GM21381 (cell line): ENCODE measurements around the gene ANKRD29.

Source experiments
- ATAC-seq: cut with Tn5 transposase; IDR thresholded peaks from one replicate; pipeline ENCODE4 v1.9.1; 2021; ENCODE audit warnings: mild to moderate bottlenecking, moderate library complexity; ENCODE audit not compliant: unreplicated experiment

Gene ANKRD29, protein sequence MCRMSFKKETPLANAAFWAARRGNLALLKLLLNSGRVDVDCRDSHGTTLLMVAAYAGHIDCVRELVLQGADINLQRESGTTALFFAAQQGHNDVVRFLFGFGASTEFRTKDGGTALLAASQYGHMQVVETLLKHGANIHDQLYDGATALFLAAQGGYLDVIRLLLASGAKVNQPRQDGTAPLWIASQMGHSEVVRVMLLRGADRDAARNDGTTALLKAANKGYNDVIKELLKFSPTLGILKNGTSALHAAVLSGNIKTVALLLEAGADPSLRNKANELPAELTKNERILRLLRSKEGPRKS

DNA sequence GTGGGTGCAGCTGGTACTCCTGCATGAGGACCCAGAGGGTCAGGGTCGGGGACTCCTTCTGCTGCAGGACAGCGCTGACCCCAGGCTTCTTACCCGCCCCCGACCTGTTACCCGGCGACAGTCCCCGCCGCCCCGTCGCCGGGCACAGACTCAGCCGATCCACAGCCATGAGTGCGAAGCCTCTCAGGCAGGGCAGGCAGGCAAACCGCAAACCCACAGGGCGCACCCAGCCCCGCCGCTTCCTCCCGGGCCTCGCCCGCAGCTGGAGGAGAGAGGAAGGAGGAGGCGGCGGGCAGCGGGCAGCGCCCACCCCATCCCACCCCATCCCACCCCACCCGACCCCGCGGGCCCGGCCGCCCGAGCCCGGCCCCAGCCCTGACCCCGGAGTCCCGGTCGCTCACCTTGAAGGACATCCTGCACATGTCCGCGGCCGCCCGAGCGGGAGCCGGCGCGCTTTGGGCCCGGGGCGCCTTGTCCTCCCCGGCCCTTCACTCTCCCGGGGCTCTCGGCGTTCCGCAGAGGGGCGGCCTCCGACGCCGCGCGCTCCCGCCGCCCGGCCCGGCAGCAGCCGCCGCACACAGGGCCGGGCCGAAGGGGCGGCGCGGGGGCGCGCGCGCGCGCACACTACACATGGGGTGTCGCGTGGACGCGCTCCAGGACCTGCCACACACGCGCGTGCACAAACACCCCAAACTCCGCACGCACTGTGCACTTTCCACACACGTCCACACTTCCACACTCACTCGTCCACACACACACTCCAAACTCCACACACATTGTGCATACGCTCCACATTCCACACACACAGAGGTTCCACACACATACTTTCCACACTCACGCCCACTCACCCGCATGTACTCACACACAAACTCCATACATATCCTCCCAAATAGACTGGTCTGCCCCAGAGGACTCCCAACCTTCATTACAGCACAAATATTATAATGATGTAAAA lies at the start of gene ANKRD29:
ANKRD29 (minus strand) TSS at position 603 of the 955 bp plus-strand sequence; CDS start at position 422, 181 bp downstream.
- ATAC-seq: no peak

DNA sequence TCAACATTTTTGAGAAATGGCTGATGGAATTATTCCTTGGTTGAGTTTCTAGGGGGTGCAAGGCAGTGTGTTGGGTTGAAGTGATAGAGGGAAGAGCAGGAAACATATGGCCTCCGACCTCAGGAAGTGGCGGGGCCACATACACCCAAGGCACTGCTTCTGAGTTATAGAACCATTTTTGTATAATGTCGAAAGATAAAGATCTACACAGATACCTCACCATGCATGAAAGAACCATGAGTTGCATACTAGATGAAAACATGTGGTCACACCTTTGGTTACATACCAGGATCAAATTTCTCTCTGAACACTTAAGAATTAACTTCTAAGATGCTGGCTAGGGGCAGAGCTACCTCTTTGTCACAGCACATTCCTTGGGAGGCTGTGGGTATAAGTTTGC lies 49.7 kb upstream of the ANKRD29 start:
- no peak for ATAC-seq

DNA sequence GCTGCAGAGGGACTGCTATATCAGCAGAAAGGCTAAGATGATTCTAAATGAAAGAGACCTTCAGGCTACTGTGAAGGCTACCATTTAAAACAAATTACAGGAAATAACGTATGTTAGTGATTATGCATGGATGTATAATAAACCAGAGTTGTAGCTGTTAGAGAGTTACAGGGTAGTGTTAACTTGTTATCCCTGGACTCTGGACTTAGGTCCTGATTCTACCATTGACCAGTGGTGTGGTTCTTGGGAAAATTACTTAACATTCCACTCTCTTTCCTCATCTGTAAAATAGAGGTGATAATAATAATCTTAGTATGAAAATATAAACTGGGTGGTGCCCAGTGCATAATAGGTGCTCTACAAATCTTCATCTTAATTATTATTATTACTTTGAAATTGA lies 48.7 kb upstream of the ANKRD29 start:
- no peak for ATAC-seq

DNA sequence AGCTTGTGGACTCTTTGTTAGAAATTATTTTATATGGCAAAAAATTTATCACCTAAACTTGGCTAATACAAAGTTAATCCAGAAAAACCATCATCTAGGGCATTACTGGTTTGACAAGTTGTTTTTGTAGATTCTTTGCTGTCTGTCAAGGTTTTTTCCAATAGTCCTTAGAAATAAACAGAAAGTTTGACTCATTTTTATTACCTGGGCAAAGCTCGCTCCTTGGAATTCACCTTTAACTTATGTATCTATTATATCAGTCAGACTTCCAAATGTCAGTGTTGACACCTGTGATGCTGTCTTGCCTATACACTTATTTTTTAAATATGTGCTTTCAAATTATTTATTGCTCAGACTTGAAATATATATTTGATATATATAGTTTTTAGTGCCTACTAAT lies 48.2 kb upstream of the ANKRD29 start:
- no peak for ATAC-seq

DNA sequence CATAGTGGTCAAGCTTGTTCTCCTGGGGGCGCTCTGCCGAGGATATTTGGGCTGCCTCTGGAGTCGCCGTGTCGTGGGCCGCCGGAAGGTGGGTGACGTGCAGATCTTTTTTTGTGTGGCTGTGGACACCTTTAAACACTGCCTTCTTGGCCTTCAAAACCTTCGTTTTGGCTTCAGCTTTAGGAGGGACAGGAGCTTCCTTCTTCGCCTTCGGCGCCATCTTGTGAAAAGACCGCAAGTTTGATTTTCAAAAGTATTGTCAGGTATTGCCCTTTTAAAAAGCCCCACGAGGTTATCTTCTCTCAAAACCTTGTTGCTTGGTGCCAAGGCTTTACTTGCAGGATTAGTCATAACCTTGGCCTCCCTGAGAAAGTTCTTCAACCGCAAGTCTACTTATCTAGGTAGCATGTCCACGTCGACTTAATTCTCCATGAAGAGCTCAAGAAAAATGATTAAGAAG lies 47.4 kb upstream of the ANKRD29 start:
- no peak for ATAC-seq

DNA sequence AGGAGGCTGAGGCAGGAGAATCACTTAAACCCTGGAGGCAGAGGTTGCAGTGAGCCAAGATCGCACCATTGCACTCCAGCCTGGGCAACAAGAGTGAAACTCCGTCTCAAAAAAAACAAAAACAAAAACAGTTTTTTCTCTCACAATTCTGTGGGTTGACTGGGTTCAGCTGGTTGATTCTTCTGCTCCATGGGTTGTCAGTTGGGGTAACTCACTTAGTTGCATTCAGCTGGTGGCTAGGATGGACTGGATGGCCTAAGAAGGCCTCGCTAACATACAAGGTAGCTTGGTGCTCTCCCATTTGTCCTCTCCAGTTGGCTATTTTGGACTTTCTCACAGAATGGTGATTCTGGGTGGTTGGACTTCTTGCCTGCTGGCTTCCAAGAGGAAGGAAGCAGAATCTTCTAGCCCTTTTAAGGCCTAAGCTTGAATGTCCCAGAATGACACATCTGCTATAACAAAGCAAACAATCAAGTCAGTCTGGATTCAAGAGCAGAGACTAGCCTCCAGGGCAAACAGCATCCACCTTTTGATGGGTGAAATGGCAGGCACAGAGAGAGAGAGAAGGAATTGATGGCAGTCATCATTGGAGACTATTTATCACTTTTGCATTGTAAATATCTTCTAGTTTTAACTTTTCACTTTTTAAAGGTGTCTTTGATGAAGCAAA lies 44.4 kb upstream of the ANKRD29 start:
- no peak for ATAC-seq

DNA sequence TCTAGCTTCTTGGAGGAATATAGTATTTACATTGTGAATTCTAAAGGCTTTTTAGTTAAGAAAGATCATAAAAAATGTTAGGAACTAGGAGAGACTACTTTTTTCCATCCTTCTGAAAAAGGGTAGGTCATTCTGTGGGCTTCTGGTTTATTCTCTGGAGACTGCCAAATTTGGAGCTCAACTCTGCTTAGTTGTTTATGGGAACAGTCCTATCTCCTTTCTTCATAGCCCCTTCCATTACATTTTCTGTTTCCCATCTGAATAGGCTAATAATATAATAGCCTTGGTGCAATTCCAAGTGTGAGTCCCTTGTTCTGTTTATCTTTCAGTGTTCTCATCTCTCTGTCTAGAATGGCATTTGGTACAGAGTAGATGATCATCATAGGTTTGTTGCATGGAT lies 42.1 kb upstream of the ANKRD29 start:
- no peak for ATAC-seq

DNA sequence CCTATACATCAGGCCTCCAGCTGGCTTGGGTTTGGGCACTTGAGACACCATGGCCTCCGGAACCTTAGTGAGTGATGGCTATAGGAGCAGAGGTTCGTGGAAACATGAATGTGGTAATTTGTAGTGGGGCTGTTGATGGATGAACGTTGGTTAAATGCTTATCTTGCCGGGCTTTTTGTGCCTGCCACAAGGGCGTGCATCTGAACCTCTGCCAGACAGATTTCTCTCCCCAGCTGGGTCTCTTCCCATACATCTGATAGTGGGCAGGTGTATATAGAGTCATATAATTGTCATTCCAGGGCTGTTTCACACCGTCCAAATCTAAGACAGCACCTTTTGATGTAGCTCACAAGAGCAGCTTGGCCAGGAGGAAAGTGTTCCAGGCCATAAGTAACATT lies 41.3 kb upstream of the ANKRD29 start:
- no peak for ATAC-seq

DNA sequence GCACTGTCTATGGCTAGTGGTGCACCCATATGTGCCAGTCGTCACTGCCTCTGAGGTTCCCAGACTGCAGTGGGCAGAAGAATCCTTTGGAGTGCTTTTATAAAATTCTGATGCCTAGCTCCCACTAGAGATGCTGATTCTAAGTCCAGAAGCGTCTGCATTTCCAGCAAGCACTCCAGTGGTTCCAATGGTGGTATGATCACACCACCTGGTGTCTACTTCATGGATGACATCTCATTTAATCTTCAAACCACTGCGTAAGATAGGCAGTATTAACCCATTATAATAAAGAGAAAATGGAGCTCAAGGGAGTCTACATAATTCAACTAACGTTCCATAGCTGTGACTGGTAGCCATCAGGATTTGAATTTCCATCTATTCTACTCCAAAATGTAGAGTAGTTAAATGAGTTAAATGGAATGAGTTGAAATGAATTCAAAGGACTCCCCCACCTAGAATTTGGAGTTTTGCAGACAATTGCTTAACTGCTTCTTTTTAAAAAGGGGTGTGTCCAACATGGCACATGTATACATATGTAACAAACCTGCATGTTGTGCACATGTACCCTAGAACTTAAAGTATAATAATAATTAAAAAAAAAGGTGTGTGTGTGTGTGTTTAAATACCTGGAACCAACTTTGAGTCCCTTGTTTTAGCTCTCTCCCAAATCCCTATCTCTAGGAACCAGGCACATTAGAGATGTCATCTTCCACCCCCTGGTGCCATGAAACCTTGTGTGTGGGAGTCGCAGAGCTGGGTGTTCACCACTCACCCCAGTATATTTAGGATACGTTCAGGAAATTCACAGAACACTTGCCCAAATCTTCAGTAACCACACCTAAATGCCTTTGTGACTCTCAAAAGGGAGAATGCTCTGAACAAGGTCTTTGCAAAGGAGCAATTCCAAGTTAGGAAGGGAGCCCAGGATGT lies 40.6 kb upstream of the ANKRD29 start:
- no peak for ATAC-seq

DNA sequence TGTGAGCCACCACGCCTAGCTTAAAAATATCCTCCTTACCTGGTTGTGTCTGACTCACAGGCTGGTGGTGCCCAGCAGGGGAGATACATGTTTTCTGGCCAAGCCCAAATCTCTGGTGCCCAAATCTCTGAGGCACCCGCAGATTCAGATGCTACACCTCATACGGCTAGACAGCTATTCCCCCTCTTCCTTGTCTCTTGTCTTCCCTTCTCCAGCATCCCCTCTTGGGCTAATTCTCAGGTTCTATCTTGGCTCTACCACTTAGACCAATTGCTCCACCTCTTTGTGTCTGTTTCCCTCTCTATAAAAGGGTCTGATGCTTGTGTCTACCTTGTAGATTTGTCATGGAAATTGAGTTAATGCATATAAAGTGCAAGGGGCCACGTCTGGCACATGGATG lies 39.9 kb upstream of the ANKRD29 start:
- no peak for ATAC-seq

DNA sequence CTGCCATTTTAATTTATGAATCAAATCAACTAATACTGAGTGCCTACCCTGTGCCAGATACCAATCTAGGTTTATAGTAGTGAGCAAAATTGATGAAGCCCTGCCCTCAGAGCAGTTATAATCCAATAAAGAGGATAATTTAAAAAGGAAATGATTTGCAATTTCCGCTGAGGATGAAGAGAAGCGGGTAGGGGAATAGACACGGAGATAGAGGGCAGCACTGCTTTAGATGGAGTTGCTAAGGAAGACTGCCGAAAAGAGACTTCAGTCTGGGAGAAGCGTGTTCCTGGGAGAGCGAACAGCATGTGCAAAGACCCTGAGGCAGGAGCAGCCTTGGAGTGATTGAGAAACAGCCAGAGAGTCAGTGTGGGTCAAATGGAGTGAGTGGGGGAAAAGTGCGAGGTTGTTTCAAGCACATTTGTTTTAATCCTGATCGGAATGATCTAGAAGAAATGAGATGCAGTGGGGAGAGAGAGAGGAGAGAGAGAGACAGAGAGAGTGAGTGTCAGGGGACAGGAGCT lies 38.9 kb upstream of the ANKRD29 start:
- no peak for ATAC-seq

DNA sequence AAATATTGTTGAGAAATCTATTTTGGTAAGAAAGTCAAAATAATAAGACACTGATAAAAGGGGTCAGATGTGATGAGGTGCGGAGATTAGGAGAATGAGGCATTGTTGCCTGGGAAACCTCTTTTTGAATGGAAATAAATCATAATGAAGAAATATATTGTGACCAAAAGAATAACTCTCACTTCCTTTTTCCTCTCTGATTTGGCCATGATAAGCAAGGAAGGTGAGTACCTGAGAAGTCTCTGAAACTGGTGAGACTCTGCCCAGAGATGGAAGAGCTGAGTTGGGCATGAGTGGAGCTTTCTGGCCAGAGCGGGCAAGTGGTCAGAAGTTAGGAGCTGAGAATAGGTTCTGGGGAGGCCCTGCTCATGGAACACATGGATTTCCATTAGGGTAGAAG lies 38.3 kb upstream of the ANKRD29 start:
- ATAC-seq: no peak

DNA sequence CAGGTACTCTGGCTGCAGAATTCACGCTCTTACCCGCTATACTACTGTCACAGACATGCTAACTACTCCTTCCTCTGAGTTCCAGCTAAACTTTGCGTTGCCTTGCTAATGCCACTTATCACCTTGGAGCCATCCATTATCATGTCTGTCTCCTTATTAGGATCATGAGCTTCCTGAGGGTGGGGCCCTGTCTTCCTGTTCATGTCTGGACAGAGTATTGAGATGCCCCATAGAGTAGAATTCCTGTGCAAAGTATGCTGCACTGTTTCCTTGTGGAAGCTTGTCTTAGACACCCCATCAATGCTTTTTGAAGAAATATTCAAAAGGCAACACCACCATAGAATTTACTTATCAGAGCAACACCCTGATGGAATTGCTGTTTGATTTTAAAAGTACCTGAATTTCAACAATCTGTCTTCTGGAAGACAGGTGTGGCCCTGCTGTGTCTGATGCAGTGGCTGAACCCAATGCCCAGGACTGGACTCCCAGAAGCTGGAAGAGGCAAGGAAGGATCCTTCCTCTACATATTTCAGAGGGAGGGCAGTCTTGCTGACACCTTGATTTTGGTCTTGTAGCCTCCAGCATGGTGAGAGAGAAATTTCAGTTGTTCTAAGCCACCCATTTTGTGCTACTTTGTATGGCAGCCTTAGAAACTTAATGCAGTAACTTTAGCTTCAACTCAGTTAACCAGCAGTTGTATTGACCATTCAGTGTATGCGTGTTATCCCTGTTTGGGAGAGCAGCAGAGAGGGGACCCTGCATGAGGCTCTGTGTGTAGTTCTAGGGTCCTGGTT lies 32.1 kb upstream of the ANKRD29 start:
- no peak for ATAC-seq

DNA sequence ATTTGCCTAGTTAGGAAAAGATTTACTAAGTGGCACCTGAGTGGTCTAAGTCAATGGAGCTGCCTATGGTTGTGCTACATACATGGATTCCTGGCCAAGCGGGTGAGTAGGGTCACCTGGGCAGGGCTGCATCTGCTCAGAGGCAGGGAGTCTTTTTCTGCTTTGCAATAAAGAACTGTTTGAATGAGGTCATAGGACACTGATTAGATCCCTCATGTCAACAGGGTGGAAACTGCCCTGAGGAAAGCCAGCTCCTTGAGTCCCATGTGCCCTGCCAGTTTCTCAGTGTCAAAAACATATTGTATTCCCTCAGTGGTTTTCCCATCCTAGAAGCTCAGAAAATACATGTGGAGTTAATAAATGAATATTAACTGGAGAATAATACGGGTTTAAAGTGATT lies 31.1 kb upstream of the ANKRD29 start:
- ATAC-seq: no peak

DNA sequence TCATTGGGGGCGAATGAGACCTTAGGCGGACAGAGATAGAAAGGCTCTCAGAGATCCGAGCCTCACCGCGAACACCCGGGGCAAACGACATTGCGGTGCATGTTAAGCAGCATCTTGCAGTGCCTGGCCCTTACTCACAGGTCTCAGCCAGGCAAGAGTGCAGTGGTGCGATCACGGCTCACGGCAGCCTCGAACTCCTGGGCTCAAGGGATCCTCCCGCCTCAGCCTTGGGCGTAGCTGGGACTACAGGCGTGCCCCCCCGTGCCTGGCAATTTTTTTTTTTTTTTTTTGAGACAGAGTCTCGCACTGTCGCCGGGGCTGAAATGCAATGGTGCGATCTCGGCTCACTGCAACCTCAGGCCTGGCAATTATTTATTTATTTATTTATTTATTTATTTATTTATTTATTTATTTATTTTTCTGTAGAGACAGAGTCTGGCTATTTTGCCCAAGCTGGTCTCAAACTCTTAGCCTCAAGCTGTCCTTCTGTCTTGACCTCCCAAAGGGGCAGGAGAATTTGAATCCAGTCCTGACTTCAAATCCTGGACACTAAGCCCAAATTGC lies 27.9 kb upstream of the ANKRD29 start:
- no peak for ATAC-seq

DNA sequence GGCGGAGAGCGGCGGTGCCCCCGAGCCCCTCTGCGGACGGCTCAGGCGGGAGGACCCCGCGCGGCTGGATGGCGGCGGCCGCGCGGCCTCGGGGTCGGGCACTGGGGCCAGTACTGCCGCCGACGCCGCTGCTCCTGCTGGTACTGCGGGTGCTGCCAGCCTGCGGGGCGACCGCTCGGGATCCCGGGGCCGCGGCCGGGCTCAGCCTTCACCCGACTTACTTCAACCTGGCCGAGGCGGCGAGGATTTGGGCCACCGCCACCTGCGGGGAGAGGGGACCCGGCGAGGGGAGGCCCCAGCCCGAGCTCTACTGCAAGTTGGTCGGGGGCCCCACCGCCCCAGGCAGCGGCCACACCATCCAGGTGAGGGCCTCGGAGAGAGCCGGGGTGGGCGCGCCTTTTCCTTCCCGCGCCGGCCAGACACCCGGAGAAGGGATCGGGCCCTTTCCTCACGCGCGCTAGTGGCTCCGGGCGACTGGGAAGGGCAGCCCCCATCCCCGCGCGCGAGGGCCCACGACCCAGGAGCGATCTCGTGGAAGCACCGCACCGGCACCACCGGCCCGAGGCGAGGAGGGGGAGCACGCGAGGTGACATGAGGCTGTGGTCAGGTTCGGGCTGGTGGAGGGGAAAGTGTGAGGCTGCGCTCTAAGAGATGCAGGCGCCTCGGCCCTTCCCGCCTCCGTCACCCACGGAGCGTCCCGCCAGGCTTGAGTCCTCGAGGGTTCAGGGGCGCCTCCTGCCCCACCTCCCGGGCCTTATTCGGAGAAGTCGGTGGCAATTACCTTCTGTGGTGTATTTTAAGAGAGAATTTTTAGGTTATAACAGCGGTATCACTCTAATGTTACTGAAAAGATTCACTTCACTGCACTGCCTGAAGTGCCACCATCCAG lies 27.1 kb upstream of the ANKRD29 start:
- no peak for ATAC-seq

DNA sequence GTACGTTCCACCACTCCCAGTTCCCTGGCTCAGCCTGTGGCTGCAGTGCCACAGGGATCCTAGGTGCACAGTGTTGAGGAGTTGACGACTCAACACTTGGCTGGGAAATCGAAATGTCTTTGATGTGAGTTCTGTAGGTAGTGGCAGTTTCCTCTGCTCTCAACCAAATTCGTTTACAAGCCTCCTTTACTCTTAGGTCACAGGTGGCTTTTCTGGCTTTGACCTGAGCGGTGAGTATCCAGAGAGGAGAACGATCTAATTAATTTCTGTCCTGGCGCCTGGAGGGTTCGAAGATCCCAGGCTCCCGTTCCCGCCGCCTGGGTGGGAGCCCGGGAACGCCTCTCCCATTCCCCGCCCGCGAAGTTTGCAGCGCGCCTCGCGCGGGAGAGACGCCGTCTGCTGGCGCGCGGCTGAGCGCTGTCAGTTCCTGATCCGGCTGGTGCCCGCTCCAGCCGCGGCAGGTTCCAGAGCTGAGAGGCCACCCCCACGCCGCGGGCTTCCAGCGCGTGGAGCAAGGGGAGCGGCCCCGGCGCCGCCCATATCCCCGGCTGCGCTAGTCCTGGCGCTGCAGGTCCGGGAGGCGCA lies 26.4 kb upstream of the ANKRD29 start, which contains the start of gene LAMA3:
LAMA3 (plus strand) TSS at position 423 of the 585 bp plus-strand sequence. CDS start 231 bp downstream, outside the sequence.
- ATAC-seq: no peak
